ENCODE measurements around the gene ATCAY. TPM values are rescaled to one million over a fixed set of nuclear protein-coding genes. Genes with fewer than 3 reads are reported as not detected.

The ATCAY gene
- total RNA-seq, 2 donors from 2014 or later: not detected

GRCh38 chr19:3955688-3956087 is 75.2 kb downstream of the ATCAY start:
- Histone ChIP-seq H3K4me3 (no peak overlapping the region), H3K27ac (peak overlapping the region in 1 of 2 donors; percentile 0), H3K9me3 (no peaks in the 10 kb centered on the region), H3K4me1 (ENCODE audit: control insufficient read depth in 1 of 2, low read depth in 2 of 2) (peaks cover 19 to 49% of the 10 kb centered on the region in 2 donors), H3K36me3 (peaks cover 34% of the 10 kb centered on the region), H3K27me3 (replicated peaks; ENCODE audit: insufficient read depth) (no peaks in the 10 kb centered on the region)
- no peak for ATAC-seq (ENCODE audit: insufficient number of reproducible peaks, low FRiP score, low read depth)
- TF ChIP-seq CTCF (IDR thresholded peaks at IDR 0.05): no peak
- no peak for DNase-seq (ENCODE audit: low spot score)

DNA sequence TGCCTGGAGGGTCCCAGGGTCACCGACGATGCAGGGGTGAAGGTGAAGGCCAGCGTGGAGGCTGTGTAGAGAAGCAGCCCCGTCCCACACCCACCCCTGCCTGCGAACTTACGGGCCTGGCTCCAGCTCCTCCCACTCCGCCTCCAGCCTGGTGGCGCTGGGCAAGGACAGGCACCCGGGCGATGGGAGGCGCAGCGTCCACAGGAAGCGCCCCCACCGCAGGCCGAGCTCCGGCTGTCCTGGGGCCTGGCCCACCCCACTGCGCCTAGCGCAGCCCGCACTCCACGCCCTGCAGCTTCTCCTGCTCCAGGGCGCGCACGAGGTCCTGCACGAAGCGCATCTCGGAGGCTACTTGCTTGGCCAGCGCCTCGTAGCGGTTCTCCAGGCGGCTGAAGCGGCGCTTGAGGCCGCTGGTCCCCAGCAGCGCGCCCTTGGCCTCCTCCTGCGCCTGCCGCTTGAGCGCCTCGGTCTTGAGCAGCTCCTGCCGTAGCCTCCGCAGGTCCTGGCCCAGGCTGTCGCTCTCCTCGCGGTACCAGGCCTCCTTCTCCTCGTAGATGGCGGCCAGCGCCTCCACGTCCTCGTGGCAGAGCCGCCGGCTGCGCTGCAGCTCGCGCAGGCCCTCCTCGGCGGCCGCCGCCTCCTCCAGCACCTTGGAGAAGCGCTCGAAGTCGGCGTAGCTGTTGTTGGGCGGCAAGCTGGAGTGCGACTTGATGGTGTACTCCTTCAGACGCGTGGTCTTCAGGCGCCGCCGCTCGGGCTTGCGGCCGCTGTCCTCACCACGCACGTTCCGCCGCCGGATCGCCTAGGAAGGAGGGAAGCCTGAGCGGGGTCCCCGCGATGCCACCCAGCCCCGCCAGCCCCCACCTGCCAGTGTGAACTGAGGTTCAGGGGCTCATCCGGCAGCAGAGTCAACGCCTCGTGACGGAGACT is 78.6 kb downstream of the ATCAY start:
- Histone ChIP-seq H3K36me3 (peaks cover 66% of the 10 kb centered on the region), H3K9me3 (no peaks in the 10 kb centered on the region), H3K27ac (peak overlapping the region; percentile 75 to 76), H3K27me3 (replicated peaks; ENCODE audit: insufficient read depth) (no peaks in the 10 kb centered on the region), H3K4me3 (no peak overlapping the region), H3K4me1 (ENCODE audit: control insufficient read depth in 1 of 2, low read depth in 2 of 2) (peaks cover 5 to 22% of the 10 kb centered on the region in 2 donors)
- DNase-seq (ENCODE audit: low spot score) (no peak), ATAC-seq (ENCODE audit: insufficient number of reproducible peaks, low FRiP score, low read depth) (no peak)
- no peak for TF ChIP-seq CTCF (IDR thresholded peaks at IDR 0.05)

- peaks cover 71% of the 10 kb centered on the region for H3K36me3 ChIP-seq
Observed at GRCh38 chr19:3959766-3960131, 79.3 kb downstream of the ATCAY start.

GRCh38 chr19:3961007-3961406 is 80.5 kb downstream of the ATCAY start:
- H3K36me3 ChIP-seq: peaks cover 76% of the 10 kb centered on the region
- H3K4me3 ChIP-seq: no peak overlapping the region
- ATAC-seq (ENCODE audit: insufficient number of reproducible peaks, low FRiP score, low read depth): no peak
- no peaks in the 10 kb centered on the region for H3K9me3 ChIP-seq
- DNase-seq (ENCODE audit: low spot score): no peak
- peaks cover 9 to 33% of the 10 kb centered on the region in 2 donors for H3K4me1 ChIP-seq (ENCODE audit: control insufficient read depth in 1 of 2, low read depth in 2 of 2)
- no peak for TF ChIP-seq CTCF (IDR thresholded peaks at IDR 0.05)
- H3K27me3 ChIP-seq (replicated peaks; ENCODE audit: insufficient read depth): no peaks in the 10 kb centered on the region
- no peak overlapping the region for H3K27ac ChIP-seq

More at GRCh38 chr19:3959766-3960131, 79.3 kb downstream of the ATCAY start:
- H3K4me3 ChIP-seq: no peak overlapping the region
- no peaks in the 10 kb centered on the region for H3K27me3 ChIP-seq (replicated peaks; ENCODE audit: insufficient read depth)
- H3K27ac ChIP-seq: no peak overlapping the region
- ATAC-seq (ENCODE audit: insufficient number of reproducible peaks, low FRiP score, low read depth): no peak
- H3K4me1 ChIP-seq (ENCODE audit: control insufficient read depth in 1 of 2, low read depth in 2 of 2): peaks cover 5 to 22% of the 10 kb centered on the region in 2 donors
- no peak for DNase-seq (ENCODE audit: low spot score)
- no peak for TF ChIP-seq CTCF (IDR thresholded peaks at IDR 0.05)
- H3K9me3 ChIP-seq: no peaks in the 10 kb centered on the region

- TF ChIP-seq CTCF (IDR thresholded peaks at IDR 0.05): no peak
- Histone ChIP-seq H3K4me1 (ENCODE audit: control insufficient read depth in 1 of 2, low read depth in 2 of 2) (peaks cover 25 to 38% of the 10 kb centered on the region in 2 donors), H3K27me3 (replicated peaks; ENCODE audit: insufficient read depth) (no peaks in the 10 kb centered on the region), H3K27ac (no peak overlapping the region), H3K4me3 (no peak overlapping the region), H3K36me3 (peaks cover 88% of the 10 kb centered on the region), H3K9me3 (no peaks in the 10 kb centered on the region)
- no peak for ATAC-seq (ENCODE audit: insufficient number of reproducible peaks, low FRiP score, low read depth)
- no peak for DNase-seq (ENCODE audit: low spot score)
Observed at GRCh38 chr19:3963458-3964255, 83.2 kb downstream of the ATCAY start.

Measured in thoracic aorta (tissue), 2 donors.